ENCODE results near the gene RBM38.

- TF ChIP-seq POLR2A (IDR thresholded peaks at IDR 0.05), result no peak
- TF ChIP-seq CTCF (IDR thresholded peaks at IDR 0.05), result no peak
- no peak for TF ChIP-seq POLR2AphosphoS5 (IDR thresholded peaks at IDR 0.05; ENCODE audit: insufficient read depth in 1 of 2, low read depth in 1 of 2)
These were observed 37.9 kb downstream of the RBM38 start for GRCh38 chr20:57429159-57429496.

Data from vagina (tissue), 2 donors.